ENCODE measurements around the gene ERG.

The ERG gene

GRCh38 chr21:38511198-38511597, 12.9 kb upstream of the ERG start:
- TF ChIP-seq GATA2 (IDR thresholded peaks at IDR 0.05; ENCODE audit: low read depth, low read length), result no peak
- no peak for TF ChIP-seq GATA3 (IDR thresholded peaks at IDR 0.05; ENCODE audit: low read depth, low read length)

- TF ChIP-seq GATA3 (IDR thresholded peaks at IDR 0.05; ENCODE audit: low read depth, low read length), result no peak
- TF ChIP-seq GATA2 (IDR thresholded peaks at IDR 0.05; ENCODE audit: low read depth, low read length), result no peak
Measured at GRCh38 chr21:38507374-38507942, 9.2 kb upstream of the ERG start.

- TF ChIP-seq GATA3 (IDR thresholded peaks at IDR 0.05; ENCODE audit: low read depth, low read length), result no peak
- no peak for TF ChIP-seq GATA2 (IDR thresholded peaks at IDR 0.05; ENCODE audit: low read depth, low read length)
Measured at GRCh38 chr21:38506661-38507281, 8.5 kb upstream of the ERG start.

GRCh38 chr21:38505654-38506523, 7.6 kb upstream of the ERG start:
- TF ChIP-seq GATA2 (IDR thresholded peaks at IDR 0.05; ENCODE audit: low read depth, low read length) (no peak), GATA3 (IDR thresholded peaks at IDR 0.05; ENCODE audit: low read depth, low read length) (no peak)

- TF ChIP-seq GATA3 (IDR thresholded peaks at IDR 0.05; ENCODE audit: low read depth, low read length) (no peak), GATA2 (IDR thresholded peaks at IDR 0.05; ENCODE audit: low read depth, low read length) (no peak)
Measured at GRCh38 chr21:38504066-38504465, 5.8 kb upstream of the ERG start.

- TF ChIP-seq GATA2 (IDR thresholded peaks at IDR 0.05; ENCODE audit: low read depth, low read length), result peak; percentile 89
- peak; percentile 75 for TF ChIP-seq GATA3 (IDR thresholded peaks at IDR 0.05; ENCODE audit: low read depth, low read length)
Measured at GRCh38 chr21:38503583-38503982, 5.3 kb upstream of the ERG start.

GRCh38 chr21:38500073-38500472, 1.8 kb upstream of the ERG start:
- no peak for TF ChIP-seq GATA3 (IDR thresholded peaks at IDR 0.05; ENCODE audit: low read depth, low read length)
- no peak for TF ChIP-seq GATA2 (IDR thresholded peaks at IDR 0.05; ENCODE audit: low read depth, low read length)

GRCh38 chr21:38499296-38499695, 1.0 kb upstream of the ERG start:
- TF ChIP-seq GATA2 (IDR thresholded peaks at IDR 0.05; ENCODE audit: low read depth, low read length), result no peak
- TF ChIP-seq GATA3 (IDR thresholded peaks at IDR 0.05; ENCODE audit: low read depth, low read length), result no peak

- TF ChIP-seq GATA3 (IDR thresholded peaks at IDR 0.05; ENCODE audit: low read depth, low read length), result no peak
- no peak for TF ChIP-seq GATA2 (IDR thresholded peaks at IDR 0.05; ENCODE audit: low read depth, low read length)
Measured at GRCh38 chr21:38496224-38496623, 2.1 kb downstream of the ERG start.

- no peak for TF ChIP-seq GATA3 (IDR thresholded peaks at IDR 0.05; ENCODE audit: low read depth, low read length)
- no peak for TF ChIP-seq GATA2 (IDR thresholded peaks at IDR 0.05; ENCODE audit: low read depth, low read length)
Measured at GRCh38 chr21:38495696-38496095, 2.6 kb downstream of the ERG start.

GRCh38 chr21:38495242-38495641, 3.0 kb downstream of the ERG start:
- TF ChIP-seq GATA2 (IDR thresholded peaks at IDR 0.05; ENCODE audit: low read depth, low read length) (no peak), GATA3 (IDR thresholded peaks at IDR 0.05; ENCODE audit: low read depth, low read length) (no peak)

GRCh38 chr21:38494703-38495102, 3.6 kb downstream of the ERG start:
- TF ChIP-seq GATA3 (IDR thresholded peaks at IDR 0.05; ENCODE audit: low read depth, low read length) (no peak), GATA2 (IDR thresholded peaks at IDR 0.05; ENCODE audit: low read depth, low read length) (no peak)

GRCh38 chr21:38494251-38494642, 4.0 kb downstream of the ERG start:
- no peak for TF ChIP-seq GATA2 (IDR thresholded peaks at IDR 0.05; ENCODE audit: low read depth, low read length)
- TF ChIP-seq GATA3 (IDR thresholded peaks at IDR 0.05; ENCODE audit: low read depth, low read length), result no peak

- no peak for TF ChIP-seq GATA3 (IDR thresholded peaks at IDR 0.05; ENCODE audit: low read depth, low read length)
- TF ChIP-seq GATA2 (IDR thresholded peaks at IDR 0.05; ENCODE audit: low read depth, low read length), result no peak
Measured at GRCh38 chr21:38493549-38494250, 4.6 kb downstream of the ERG start.

All from SH-SY5Y (cell line).